ENCODE measurements around the gene CATSPER4. TPM values are rescaled to one million over a fixed set of nuclear protein-coding genes. Genes with fewer than 3 reads are reported as not detected.
A peak's percentile ranks its signal among the peaks of the same experiment; 100 is the strongest.

The CATSPER4 gene
- total and polyA plus RNA-seq, 11 donors, result not detected

GRCh38 chr1:26148887-26149286, 41.5 kb upstream of the CATSPER4 start:
- Histone ChIP-seq H3K4me3 (no peak overlapping the region), H3K9me3 (no peaks in the 10 kb centered on the region), H3K36me3 (no peaks in the 10 kb centered on the region), H3K27ac (no peak overlapping the region), H3K4me1 (peaks cover 0 to 11% (median 0%) of the 10 kb centered on the region in 12 donors), H3K27me3 (no peaks in the 10 kb centered on the region)
- no peak for DNase-seq
- TF ChIP-seq, protein P1, sequence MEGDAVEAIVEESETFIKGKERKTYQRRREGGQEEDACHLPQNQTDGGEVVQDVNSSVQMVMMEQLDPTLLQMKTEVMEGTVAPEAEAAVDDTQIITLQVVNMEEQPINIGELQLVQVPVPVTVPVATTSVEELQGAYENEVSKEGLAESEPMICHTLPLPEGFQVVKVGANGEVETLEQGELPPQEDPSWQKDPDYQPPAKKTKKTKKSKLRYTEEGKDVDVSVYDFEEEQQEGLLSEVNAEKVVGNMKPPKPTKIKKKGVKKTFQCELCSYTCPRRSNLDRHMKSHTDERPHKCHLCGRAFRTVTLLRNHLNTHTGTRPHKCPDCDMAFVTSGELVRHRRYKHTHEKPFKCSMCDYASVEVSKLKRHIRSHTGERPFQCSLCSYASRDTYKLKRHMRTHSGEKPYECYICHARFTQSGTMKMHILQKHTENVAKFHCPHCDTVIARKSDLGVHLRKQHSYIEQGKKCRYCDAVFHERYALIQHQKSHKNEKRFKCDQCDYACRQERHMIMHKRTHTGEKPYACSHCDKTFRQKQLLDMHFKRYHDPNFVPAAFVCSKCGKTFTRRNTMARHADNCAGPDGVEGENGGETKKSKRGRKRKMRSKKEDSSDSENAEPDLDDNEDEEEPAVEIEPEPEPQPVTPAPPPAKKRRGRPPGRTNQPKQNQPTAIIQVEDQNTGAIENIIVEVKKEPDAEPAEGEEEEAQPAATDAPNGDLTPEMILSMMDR (IDR thresholded peaks at IDR 0.05), result no peak
- no peak for TF ChIP-seq POLR2A (IDR thresholded peaks at IDR 0.05)
- intact Hi-C loops (cut with DNase I), result loop anchor here in 5 of 10 donors (5.0 kb wide), 2 partner anchors 42 to 112 kb away; no protein-coding TSS in a partner anchor
- ATAC-seq, result no peak

GRCh38 chr1:26153966-26154532, 36.4 kb upstream of the CATSPER4 start:
- Histone ChIP-seq H3K36me3 (no peaks in the 10 kb centered on the region), H3K27me3 (peaks cover 0 to 18% (median 0%) of the 10 kb centered on the region in 9 donors), H3K9me3 (no peaks in the 10 kb centered on the region), H3K4me3 (no peak overlapping the region), H3K27ac (peak overlapping the region in 6 of 12 donors; percentile 52 to 96 (median 88)), H3K4me1 (peaks cover 6 to 53% (median 31%) of the 10 kb centered on the region in 12 donors)
- DNase-seq, result no peak
- TF ChIP-seq POLR2A (IDR thresholded peaks at IDR 0.05), result no peak
- TF ChIP-seq, protein P1 (IDR thresholded peaks at IDR 0.05), result no peak
- intact Hi-C loops (cut with DNase I), result loop anchor here in 1 of 10 donors (10.0 kb wide), 1 partner anchor 249 kb away; the partner anchor contains the start of gene STMN1
- ATAC-seq, result no peak
- WGBS, 4 donors, result 54 to 65% (median 60%) methylated on average over 5 of the region's 5 CpGs

GRCh38 chr1:26154750-26155149, 35.7 kb upstream of the CATSPER4 start:
- 38 to 44% (median 40%) methylated on average over 9 of the region's 9 CpGs for WGBS, 4 donors
- intact Hi-C loops (cut with DNase I), result loop anchor here in 3 of 10 donors (5.0 to 10.0 kb wide), 3 partner anchors 117 to 250 kb away; partner anchors contain the start of genes EXTL1 (in 1 of the 3) and STMN1 (in 1 of the 3)
- peak overlapping the region in 1 of 12 donors; percentile 9 for H3K4me3 ChIP-seq

More at GRCh38 chr1:26154750-26155149, 35.7 kb upstream of the CATSPER4 start:
- Histone ChIP-seq H3K4me1 (peaks cover 6 to 60% (median 35%) of the 10 kb centered on the region in 12 donors), H3K27ac (peak overlapping the region; percentile 38 to 96 (median 83)), H3K27me3 (peaks cover 0 to 18% (median 0%) of the 10 kb centered on the region in 9 donors), H3K36me3 (no peaks in the 10 kb centered on the region), H3K9me3 (no peaks in the 10 kb centered on the region)
- DNase-seq (peak in 1 of 5 donors; percentile 56), ATAC-seq (peak in 2 of 4 donors; percentile 29 to 52)
- TF ChIP-seq POLR2A (IDR thresholded peaks at IDR 0.05), result no peak
- TF ChIP-seq, protein P1 (IDR thresholded peaks at IDR 0.05), result no peak

Data from heart left ventricle (tissue), 16 donors.